CD4-positive, alpha-beta T cell (primary cell): Measurements from ENCODE around the gene ZBTB2. TPM values are rescaled to one million over a fixed set of nuclear protein-coding genes. Genes with fewer than 3 reads are reported as not detected.

Experiments
- ATAC-seq: fragments of 200-7000 bp; cut with Tn5 transposase; one replicate; pipeline ENCODE4 v1.10.0; 2022; ENCODE audit warnings: mild to moderate bottlenecking; ENCODE audit not compliant: poor library complexity
- CTCF ChIA-PET: fragments of 350-600 bp; sonication (Branson Sonifier 250); formaldehyde crosslinking; loops from one replicate; lab custom pipeline; 2021; ENCODE audit warnings: antibody characterized with exemption, inconsistent platforms; lab: Charles Lee
- POLR2A ChIA-PET: fragments of 350-600 bp; sonication (Branson Sonifier 250); formaldehyde crosslinking; loops from one replicate; lab custom pipeline; 2021; ENCODE audit warnings: antibody characterized with exemption, inconsistent platforms; lab: Charles Lee
- DNase-seq, 14 experiments: peaks; one replicate each; pipeline ENCODE4 v3.0.0-alpha.2; 2013 to 2020; ENCODE audit warnings: mixed read lengths in 2 of 14
- H3K27ac ChIP-seq, 2 donors: one replicate each; pipeline versions ENCODE4 v1.5.1 to v1.7.0; 2013; ENCODE audit warnings: low read length in 2 of 2, low read depth in 1 of 2, mild to moderate bottlenecking in 1 of 2
- H3K27me3 ChIP-seq, 2 experiments: 1 replicate in 1 of 2; 2 replicates in 1 of 2; pipeline versions ENCODE4 v1.6.1 to v1.7.0; 2013; ENCODE audit warnings: low read length in 2 of 2, control low read depth in 1 of 2, mild to moderate bottlenecking in 1 of 2, moderate library complexity in 1 of 2; ENCODE audit not compliant: insufficient read depth in 2 of 2, control insufficient read depth in 1 of 2
- H3K36me3 ChIP-seq: one replicate; pipeline ENCODE4 v1.6.1; 2013; ENCODE audit warnings: low read length, control low read depth; ENCODE audit not compliant: insufficient read depth
- H3K4me1 ChIP-seq: one replicate; pipeline ENCODE4 v1.6.1; 2013; ENCODE audit warnings: low read length, control low read depth; ENCODE audit not compliant: insufficient read depth
- H3K4me3 ChIP-seq: one replicate; pipeline ENCODE4 v1.5.1; 2013; ENCODE audit warnings: mild to moderate bottlenecking, low read length, moderate library complexity
- H3K9me3 ChIP-seq, 2 experiments: 1 replicate in 1 of 2; 2 replicates in 1 of 2; pipeline versions ENCODE4 v1.6.1 to v1.7.0; 2013; ENCODE audit warnings: low read length in 2 of 2, mild to moderate bottlenecking in 2 of 2, control low read depth in 1 of 2, moderate library complexity in 1 of 2; ENCODE audit not compliant: control insufficient read depth in 1 of 2, insufficient read depth in 1 of 2
- H3K27ac Mint-ChIP-seq: one replicate; pipeline ENCODE4 v1.8.0; 2020; ENCODE audit warnings: mixed read lengths
- H3K27me3 Mint-ChIP-seq: one replicate; pipeline ENCODE4 v1.8.0; 2021; ENCODE audit warnings: mixed read lengths
- H3K36me3 Mint-ChIP-seq: one replicate; pipeline ENCODE4 v1.8.0; 2021; ENCODE audit warnings: low read depth, mixed read lengths
- H3K4me1 Mint-ChIP-seq: one replicate; pipeline ENCODE4 v1.8.0; 2021; ENCODE audit warnings: low read depth, mixed read lengths
- H3K4me3 Mint-ChIP-seq: one replicate; pipeline ENCODE4 v1.8.0; 2020; ENCODE audit warnings: mild to moderate bottlenecking, mixed read lengths
- H3K9me3 Mint-ChIP-seq: one replicate; pipeline ENCODE4 v1.8.0; 2020; ENCODE audit warnings: mixed read lengths
- intact Hi-C, 2 experiments: fragments of 100-400 bp; cut with DNase I in 1 of 2; cut with micrococcal nuclease in 1 of 2; formaldehyde crosslinking; loops; one replicate each; pipeline versions ENCODE4 v1.15.1 to v1.9.0; 2023 to 2025; cut with DNase I, micrococcal nuclease
- total RNA-seq, 174 experiments: library from RNA in 2 of 174; stranded (reverse) in 2 of 174; gene quantifications; one replicate each; pipeline ENCODE4 v1.2.3 and lab custom pipeline; 2021 to 2026
- TF ChIP-seq, protein P1 (sequence below): fragments of 200-600 bp; IDR thresholded peaks from one replicate; pipeline ENCODE4 v1.8.0; 2022; ENCODE audit warnings: antibody characterized with exemption, mild to moderate bottlenecking

The ZBTB2 gene
- total RNA-seq, 2 experiments from 2014 or later: 18.6 to 19.1 TPM

- peaks cover 2% of the 10 kb centered on the region for H3K4me1 ChIP-seq
- DNase-seq (no peak), ATAC-seq (no peak)
- intact Hi-C loops: no loop called here
- H3K9me3 ChIP-seq: peaks cover 0 to 7% of the 10 kb centered on the region in 2 experiments
- Mint-ChIP-seq H3K4me1 (peaks cover 5% of the 10 kb centered on the region), H3K27me3 (no peaks in the 10 kb centered on the region), H3K9me3 (no peaks in the 10 kb centered on the region), H3K36me3 (no peaks in the 10 kb centered on the region), H3K4me3 (no peak overlapping the region), H3K27ac (no peak overlapping the region)
- no peaks in the 10 kb centered on the region for H3K27me3 ChIP-seq
- ChIA-PET POLR2A (no interaction called here), CTCF (interaction anchor here (1.4 kb wide), 1 partner anchor 14 kb away, joined by 5 read pairs; no protein-coding TSS in a partner anchor)
- no peak overlapping the region for H3K27ac ChIP-seq
- TF ChIP-seq, protein P1, sequence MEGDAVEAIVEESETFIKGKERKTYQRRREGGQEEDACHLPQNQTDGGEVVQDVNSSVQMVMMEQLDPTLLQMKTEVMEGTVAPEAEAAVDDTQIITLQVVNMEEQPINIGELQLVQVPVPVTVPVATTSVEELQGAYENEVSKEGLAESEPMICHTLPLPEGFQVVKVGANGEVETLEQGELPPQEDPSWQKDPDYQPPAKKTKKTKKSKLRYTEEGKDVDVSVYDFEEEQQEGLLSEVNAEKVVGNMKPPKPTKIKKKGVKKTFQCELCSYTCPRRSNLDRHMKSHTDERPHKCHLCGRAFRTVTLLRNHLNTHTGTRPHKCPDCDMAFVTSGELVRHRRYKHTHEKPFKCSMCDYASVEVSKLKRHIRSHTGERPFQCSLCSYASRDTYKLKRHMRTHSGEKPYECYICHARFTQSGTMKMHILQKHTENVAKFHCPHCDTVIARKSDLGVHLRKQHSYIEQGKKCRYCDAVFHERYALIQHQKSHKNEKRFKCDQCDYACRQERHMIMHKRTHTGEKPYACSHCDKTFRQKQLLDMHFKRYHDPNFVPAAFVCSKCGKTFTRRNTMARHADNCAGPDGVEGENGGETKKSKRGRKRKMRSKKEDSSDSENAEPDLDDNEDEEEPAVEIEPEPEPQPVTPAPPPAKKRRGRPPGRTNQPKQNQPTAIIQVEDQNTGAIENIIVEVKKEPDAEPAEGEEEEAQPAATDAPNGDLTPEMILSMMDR: no peak
- H3K4me3 ChIP-seq: no peak overlapping the region
- H3K36me3 ChIP-seq: no peaks in the 10 kb centered on the region
Observed at GRCh38 chr6:151338651-151339200, 52.6 kb downstream of the ZBTB2 start.

DNA sequence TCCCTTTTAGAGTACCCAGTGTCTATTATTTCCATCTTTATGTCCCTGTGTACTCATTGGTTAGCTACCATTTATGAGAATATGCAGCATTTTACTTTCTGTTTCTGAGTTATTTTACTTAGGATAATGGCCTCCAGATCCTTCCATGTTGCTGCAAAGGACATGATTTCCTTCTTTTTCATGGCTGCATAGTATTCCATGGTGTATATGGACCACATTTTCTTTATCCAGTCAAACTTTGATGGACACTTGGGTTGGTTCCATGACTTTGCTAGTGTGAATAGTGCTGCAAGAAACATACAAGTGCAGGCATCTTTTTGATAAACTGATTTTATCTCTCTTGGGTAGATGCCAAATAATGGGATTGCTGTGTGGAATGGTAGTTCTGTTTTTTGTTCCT, 55.4 kb downstream of the ZBTB2 start:
- Histone ChIP-seq H3K27ac (no peak overlapping the region), H3K27me3 (no peaks in the 10 kb centered on the region), H3K9me3 (no peaks in the 10 kb centered on the region), H3K4me3 (no peak overlapping the region), H3K4me1 (peaks cover 2% of the 10 kb centered on the region), H3K36me3 (no peaks in the 10 kb centered on the region)
- peaks cover 5% of the 10 kb centered on the region for H3K4me1 Mint-ChIP-seq
- no peaks in the 10 kb centered on the region for H3K36me3 Mint-ChIP-seq
- H3K4me3 Mint-ChIP-seq: no peak overlapping the region
- no peak overlapping the region for H3K27ac Mint-ChIP-seq
- H3K9me3 Mint-ChIP-seq: no peaks in the 10 kb centered on the region
- CTCF ChIA-PET: interaction anchor here (1.0 to 4.1 kb wide), 4 partner anchors 11 to 444 kb away, joined by 3 to 35 read pairs (median 6); no protein-coding TSS in a partner anchor
- no peak for ATAC-seq
- POLR2A ChIA-PET: interaction anchor here (0.7 to 1.9 kb wide), 5 partner anchors 12 to 54 kb away, joined by 3 to 12 read pairs (median 3); no protein-coding TSS in a partner anchor
- H3K27me3 Mint-ChIP-seq: no peaks in the 10 kb centered on the region
- TF ChIP-seq, protein P1: no peak
- DNase-seq: no peak
- intact Hi-C loops: no loop called here

- Mint-ChIP-seq H3K4me3 (no peak overlapping the region), H3K36me3 (no peaks in the 10 kb centered on the region), H3K9me3 (no peaks in the 10 kb centered on the region), H3K27me3 (peaks cover 35% of the 10 kb centered on the region), H3K4me1 (peaks cover 15% of the 10 kb centered on the region), H3K27ac (no peak overlapping the region)
- H3K9me3 ChIP-seq: no peaks in the 10 kb centered on the region
- peaks cover 10% of the 10 kb centered on the region for H3K4me1 ChIP-seq
- H3K27ac ChIP-seq: no peak overlapping the region
- CTCF ChIA-PET: no interaction called here
- no peak for DNase-seq
- TF ChIP-seq, protein P1: no peak
- H3K36me3 ChIP-seq: no peaks in the 10 kb centered on the region
- no peak overlapping the region for H3K4me3 ChIP-seq
- no peak for ATAC-seq
- H3K27me3 ChIP-seq: peaks cover 13 to 21% of the 10 kb centered on the region in 2 experiments
- intact Hi-C loops: no loop called here
- POLR2A ChIA-PET: no interaction called here
Observed at GRCh38 chr6:151330130-151330696, 61.1 kb downstream of the ZBTB2 start.
